GM19468 (cell line): Measurements from ENCODE around the gene IL17RC.

ENCODE experiments used
- ATAC-seq: cut with Tn5 transposase; IDR thresholded peaks from one replicate; pipeline ENCODE4 v1.9.1; 2021; ENCODE audit warnings: mild to moderate bottlenecking, moderate library complexity, moderate number of reproducible peaks; ENCODE audit not compliant: unreplicated experiment; ENCODE audit errors: extremely low read depth

The IL17RC gene

GRCh38 chr3:9976721-9977709 lies 60.1 kb downstream of the IL17RC start:
- ATAC-seq = no peak

- no peak for ATAC-seq
Measured at GRCh38 chr3:9978710-9979305, 61.9 kb downstream of the IL17RC start.

GRCh38 chr3:9980251-9980650 lies 63.4 kb downstream of the IL17RC start:
- ATAC-seq = no peak
